H1 (cell line): ENCODE results near the gene FREM2. TPM values are rescaled to one million over a fixed set of nuclear protein-coding genes. Genes with fewer than 3 reads are reported as not detected.

ENCODE experiments used
- CTCF ChIA-PET: fragments of 300-600 bp; sonication (Branson Sonifier 250); formaldehyde crosslinking; loops from one replicate; lab custom pipeline; 2021; ENCODE audit not compliant: partially characterized antibody; lab: Charles Lee
- POLR2A ChIA-PET: fragments of 300-600 bp; sonication (Branson Sonifier 250); formaldehyde crosslinking; loops from one replicate; lab custom pipeline; 2021; ENCODE audit warnings: inconsistent platforms; ENCODE audit not compliant: partially characterized antibody; lab: Charles Lee
- DNase-seq, 2 experiments: peaks; one replicate each; pipeline versions ENCODE4 v3.0.0 to v3.0.0-alpha.2; 2010 to 2022; ENCODE audit warnings: low spot score in 2 of 2, low read depth in 1 of 2, mixed read lengths in 1 of 2
- FAIRE-seq: peaks from 2 replicates; lab custom pipeline; 2011; peaks lifted over from hg19 to GRCh38; lab: Jason Lieb, UNC
- H2AFZ ChIP-seq: 2 replicates; pipeline ENCODE4 v1.8.1; 2012; ENCODE audit warnings: low read length, inconsistent platforms
- H2AK5ac ChIP-seq: 2 replicates; pipeline ENCODE4 v1.6.1; 2013; ENCODE audit warnings: low read depth, low read length
- H2BK120ac ChIP-seq: replicated peaks from 2 replicates; pipeline ENCODE3; 2013; ENCODE audit warnings: low read depth, low read length, inconsistent platforms
- H2BK12ac ChIP-seq: 2 replicates; pipeline ENCODE4 v1.6.1; 2013; ENCODE audit warnings: low read depth, low read length
- H2BK15ac ChIP-seq: 2 replicates; pipeline ENCODE4 v1.6.1; 2013; ENCODE audit warnings: low read length
- H2BK20ac ChIP-seq: 2 replicates; pipeline ENCODE4 v1.6.1; 2013; ENCODE audit warnings: low read length
- H2BK5ac ChIP-seq: 2 replicates; pipeline ENCODE4 v1.6.1; 2013; ENCODE audit warnings: low read depth, low read length
- H3K14ac ChIP-seq: 2 replicates; pipeline ENCODE4 v1.6.1; 2013; ENCODE audit warnings: inconsistent platforms; ENCODE audit not compliant: insufficient read length
- H3K18ac ChIP-seq: 2 replicates; pipeline ENCODE4 v1.6.1; 2013; ENCODE audit warnings: low read length; ENCODE audit errors: extremely low read depth
- H3K23ac ChIP-seq: 2 replicates; pipeline ENCODE4 v1.6.1; 2013; ENCODE audit warnings: inconsistent platforms; ENCODE audit not compliant: insufficient read length
- H3K23me2 ChIP-seq: 2 replicates; pipeline ENCODE4 v1.6.1; 2013; ENCODE audit warnings: low read depth, low read length
- H3K27ac ChIP-seq: 2 replicates; pipeline ENCODE4 v1.6.1; 2011; ENCODE audit warnings: low read depth, low read length, inconsistent platforms
- H3K27me3 ChIP-seq, 4 experiments: replicated peaks in 1 of 4; 1 replicate in 1 of 4; 2 replicates in 3 of 4; pipeline versions ENCODE4 v1.6.1 to v1.8.1; 2011 to 2013; ENCODE audit warnings: low read length in 3 of 4, mild to moderate bottlenecking in 3 of 4, inconsistent platforms in 2 of 4, mixed read lengths in 2 of 4, moderate library complexity in 1 of 4; ENCODE audit not compliant: control insufficient read depth in 3 of 4, insufficient read depth in 3 of 4; ENCODE audit errors: extremely low read depth in 1 of 4
- H3K36me3 ChIP-seq, 4 experiments: 2 replicates each; pipeline versions ENCODE4 v1.6.1 to v1.8.1; 2011 to 2013; ENCODE audit warnings: mild to moderate bottlenecking in 4 of 4, low read length in 3 of 4, moderate library complexity in 2 of 4, control low read depth in 1 of 4, inconsistent platforms in 1 of 4; ENCODE audit not compliant: insufficient read depth in 4 of 4, control insufficient read depth in 2 of 4
- H3K4ac ChIP-seq: replicated peaks from 2 replicates; pipeline ENCODE3; 2013; ENCODE audit warnings: low read length, low read depth, mixed read lengths, inconsistent platforms; ENCODE audit not compliant: insufficient read length
- H3K4me1 ChIP-seq, 4 experiments: replicated peaks in 1 of 4; 1 replicate in 1 of 4; 2 replicates in 3 of 4; pipeline versions ENCODE4 v1.6.1 to v1.8.1; 2011 to 2013; ENCODE audit warnings: low read length in 3 of 4, inconsistent platforms in 2 of 4, mixed read lengths in 1 of 4; ENCODE audit not compliant: insufficient read depth in 4 of 4, control insufficient read depth in 3 of 4
- H3K4me2 ChIP-seq, 2 experiments: 2 replicates each; pipeline versions ENCODE4 v1.6.1 to v1.8.1; 2011 to 2013; ENCODE audit warnings: low read depth in 2 of 2, low read length in 2 of 2, control low read depth in 1 of 2, inconsistent platforms in 1 of 2, mild to moderate bottlenecking in 1 of 2; ENCODE audit not compliant: insufficient read depth in 1 of 2
- H3K4me3 ChIP-seq, 4 experiments: fragments of 200-600, 300-600 bp in 1 of 4; sonication (generic), shearing (Covaris generic), sonication (Bioruptor Twin) in 1 of 4; 2 replicates each; pipeline versions ENCODE4 v1.5.1 to v1.8.1; 2011 to 2016; ENCODE audit warnings: low read length in 4 of 4, low read depth in 3 of 4, control low read depth in 2 of 4, inconsistent platforms in 2 of 4, mild to moderate bottlenecking in 2 of 4, mixed read lengths in 1 of 4, moderate library complexity in 1 of 4; ENCODE audit not compliant: insufficient read depth in 2 of 4; ENCODE audit errors: extremely low read depth in 1 of 4
- H3K56ac ChIP-seq: replicated peaks from 2 replicates; pipeline ENCODE3; 2013; ENCODE audit warnings: low read depth, mild to moderate bottlenecking, mixed read lengths, low read length, inconsistent platforms; ENCODE audit not compliant: insufficient read length
- H3K79me1 ChIP-seq: 2 replicates; pipeline ENCODE4 v1.6.1; 2013; ENCODE audit warnings: low read depth, low read length, control low read depth
- H3K79me2 ChIP-seq, 2 experiments: 2 replicates each; pipeline versions ENCODE4 v1.6.1 to v1.8.1; 2012 to 2013; ENCODE audit warnings: low read length in 2 of 2, mild to moderate bottlenecking in 2 of 2, inconsistent platforms in 1 of 2; ENCODE audit not compliant: insufficient read depth in 2 of 2, control insufficient read depth in 1 of 2
- H3K9ac ChIP-seq, 4 experiments: replicated peaks in 1 of 4; 1 replicate in 1 of 4; 2 replicates in 3 of 4; pipeline versions ENCODE4 v1.6.1 to v1.8.1; 2011 to 2013; ENCODE audit warnings: low read depth in 3 of 4, low read length in 3 of 4, control low read depth in 2 of 4, mild to moderate bottlenecking in 2 of 4, moderate library complexity in 2 of 4, inconsistent platforms in 1 of 4; ENCODE audit errors: extremely low read depth in 1 of 4
- H3K9me3 ChIP-seq, 2 experiments: 2 replicates each; pipeline versions ENCODE4 v1.6.1 to v1.8.1; 2012 to 2013; ENCODE audit warnings: mild to moderate bottlenecking in 2 of 2, moderate library complexity in 2 of 2, control low read depth in 1 of 2, inconsistent platforms in 1 of 2, low read depth in 1 of 2, low read length in 1 of 2, mixed read lengths in 1 of 2; ENCODE audit not compliant: insufficient read depth in 2 of 2
- H4K20me1 ChIP-seq, 2 experiments: replicated peaks in 1 of 2; 2 replicates each; pipeline versions ENCODE3 to v1.8.1; 2011 to 2013; ENCODE audit warnings: inconsistent platforms in 2 of 2, low read length in 2 of 2, mild to moderate bottlenecking in 1 of 2; ENCODE audit not compliant: insufficient read depth in 2 of 2, control insufficient read depth in 1 of 2
- H4K5ac ChIP-seq: 2 replicates; pipeline ENCODE4 v1.6.1; 2013; ENCODE audit warnings: low read length, low read depth, mixed read lengths, inconsistent platforms; ENCODE audit not compliant: insufficient read length
- H4K8ac ChIP-seq: 2 replicates; pipeline ENCODE4 v1.8.0; 2013; ENCODE audit warnings: mild to moderate bottlenecking, moderate library complexity, low read length, inconsistent platforms; ENCODE audit not compliant: insufficient read depth; ENCODE audit errors: extremely low read depth
- H4K91ac ChIP-seq: replicated peaks from 2 replicates; pipeline ENCODE3; 2013; ENCODE audit warnings: low read length, mixed read lengths, inconsistent platforms; ENCODE audit not compliant: insufficient read length
- ASH2L ChIP-seq: fragments of 200-600, 300-600 bp; sonication (generic); IDR thresholded peaks from one replicate; pipeline ENCODE4 v1.7.1; 2017; ENCODE audit warnings: low read length
- BCL11A ChIP-seq, 2 experiments: IDR thresholded peaks; one replicate each; pipeline ENCODE4 v1.6.1; 2011; ENCODE audit warnings: low read depth in 2 of 2, low read length in 2 of 2, mild to moderate bottlenecking in 2 of 2
- BRCA1 ChIP-seq: IDR thresholded peaks from 2 replicates; pipeline ENCODE4 v1.6.1; 2012; ENCODE audit warnings: low read depth, low read length, improper control_type of control experiment
- CHD1 ChIP-seq: IDR thresholded peaks from 2 replicates; pipeline ENCODE4 v1.6.1; 2012; ENCODE audit warnings: low read depth, low read length, improper control_type of control experiment
- EGR1 ChIP-seq: IDR thresholded peaks from 2 replicates; pipeline ENCODE4 v1.6.1; 2011; ENCODE audit warnings: low read depth, low read length, borderline replicate concordance
- GABPA ChIP-seq: IDR thresholded peaks from 2 replicates; pipeline ENCODE4 v1.6.1; 2011; ENCODE audit warnings: mild to moderate bottlenecking, low read length, moderate library complexity, borderline replicate concordance; ENCODE audit not compliant: insufficient read depth
- JUND ChIP-seq: IDR thresholded peaks from 2 replicates; pipeline ENCODE4 v1.6.1; 2011; ENCODE audit warnings: mild to moderate bottlenecking, improper control_type of control experiment, low read length
- NANOG ChIP-seq: IDR thresholded peaks from 2 replicates; pipeline ENCODE4 v1.6.1; 2011; ENCODE audit warnings: low read length, low read depth, mild to moderate bottlenecking, inconsistent platforms; ENCODE audit not compliant: insufficient read depth, poor library complexity, severe bottlenecking
- RAD21 ChIP-seq, 2 experiments: IDR thresholded peaks in 1 of 2; conservative IDR thresholded peaks in 1 of 2; 2 replicates each; pipeline ENCODE4 v1.6.1; 2011; ENCODE audit warnings: low read depth in 2 of 2, low read length in 2 of 2, improper control_type of control experiment in 1 of 2, inconsistent platforms in 1 of 2, mild to moderate bottlenecking in 1 of 2, moderate library complexity in 1 of 2
- SIRT6 ChIP-seq: IDR thresholded peaks from one replicate; pipeline ENCODE4 v1.7.1; 2012; ENCODE audit warnings: low read length, inconsistent platforms
- ZNF274 ChIP-seq: IDR thresholded peaks from 2 replicates; pipeline ENCODE4 v1.7.0; 2012; ENCODE audit warnings: low read length, borderline replicate concordance; ENCODE audit errors: extremely low read depth
- polyA plus RNA-seq, 7 experiments: library from polyadenylated mRNA; depleted of rRNA in 3 of 7; stranded (reverse) in 5 of 7; unstranded in 2 of 7; fragments of >200 nt in 5 of 7; fragments of 200-250 nt in 2 of 7; gene quantifications; 1 replicate in 5 of 7; 2 replicates in 1 of 7; 4 replicates in 1 of 7; pipeline versions ENCODE4 v1.2.1 to v1.2.3, GENCODE V29; 2011 to 2013; ENCODE audit warnings: missing spikeins in 2 of 7, mixed read lengths in 2 of 7
- total RNA-seq: library from RNA; stranded (reverse); fragmentation: NEBNext Ultra II Directional; extraction: Animal tissue kit (Norgen Biotek cat#: 25700); gene quantifications from 2 replicates; pipeline ENCODE4 v1.2.1, GENCODE V29; 2021

The FREM2 gene
- total and polyA plus RNA-seq, 2 of the 8 experiments (the other 6 are each of a cell fraction or from before 2014, with no cell fraction given), result 11.6 to 22.8 TPM

GRCh38 chr13:38684714-38685113 is 2.2 kb upstream of the FREM2 start:
- Histone ChIP-seq H2AK5ac (no peak overlapping the region), H3K4me2 (no peak overlapping the region), H3K79me2 (peaks cover 0 to 9% of the 10 kb centered on the region in 2 experiments; a peak in 1 of 4 replicates), H3K4ac (no peak overlapping the region), H2BK12ac (no peak overlapping the region), H3K14ac (no peak overlapping the region), H3K27me3 (peaks cover 0 to 13% (median 10%) of the 10 kb centered on the region in 4 experiments; a peak in 6 of 7 replicates), H4K8ac (no peak overlapping the region), H4K91ac (no peak overlapping the region), H3K79me1 (no peaks in the 10 kb centered on the region; the same call in 1 of the 2 replicates), H4K5ac (no peak overlapping the region), H3K23me2 (peaks cover 15% of the 10 kb centered on the region), H3K18ac (no peak overlapping the region), H3K23ac (no peak overlapping the region), H3K36me3 (peaks cover 0 to 6% (median 4%) of the 10 kb centered on the region in 4 experiments; a peak in 4 of 8 replicates), H3K56ac (no peak overlapping the region), H2BK20ac (no peak overlapping the region), H2AFZ (no peak overlapping the region), H3K9me3 (no peaks in the 10 kb centered on the region; a peak in 1 of 4 replicates), H2BK5ac (no peak overlapping the region), H4K20me1 (peaks cover 3 to 7% of the 10 kb centered on the region in 2 experiments), H3K27ac (no peak overlapping the region), H2BK120ac (no peak overlapping the region), H2BK15ac (no peak overlapping the region), H3K9ac (no peak overlapping the region), H3K4me3 (no peak overlapping the region), H3K4me1 (peaks cover 2 to 15% (median 5%) of the 10 kb centered on the region in 4 experiments; a peak in 6 of 7 replicates)
- CTCF ChIA-PET, result interaction anchor here (1.5 to 4.1 kb wide), 4 partner anchors 12 to 189 kb away, joined by 3 to 61 read pairs (median 11); no protein-coding TSS in a partner anchor
- no peak for DNase-seq
- FAIRE-seq, result no peak
- POLR2A ChIA-PET, result no interaction called here
- TF ChIP-seq BRCA1 (no peak), EGR1 (no peak), GABPA (no peak), CHD1 (no peak), JUND (no peak), ASH2L (no peak), RAD21 (IDR thresholded peaks at IDR 0.05 in 1 of 2, conservative IDR thresholded peaks at IDR 0.05 in 1 of 2; ENCODE audit: low read depth in 2 of 2, low read length in 2 of 2) (no peak), ZNF274 (no peak), BCL11A (IDR thresholded peaks at IDR 0.05; ENCODE audit: low read depth in 2 of 2, low read length in 2 of 2) (no peak), SIRT6 (no peak), NANOG (no peak)
